HG02642 (cell line): ENCODE results near the gene LUZP1.
"Not testable (repeated sequence)": the region's sequence is repeated elsewhere in the genome, so short reads cannot be mapped to it uniquely, and the experiment has no call there.

Source experiments
- ATAC-seq: cut with Tn5 transposase; IDR thresholded peaks from one replicate; pipeline ENCODE4 v1.9.1; 2021; ENCODE audit warnings: mild to moderate bottlenecking; ENCODE audit not compliant: unreplicated experiment, poor library complexity

LUZP1 gene

DNA sequence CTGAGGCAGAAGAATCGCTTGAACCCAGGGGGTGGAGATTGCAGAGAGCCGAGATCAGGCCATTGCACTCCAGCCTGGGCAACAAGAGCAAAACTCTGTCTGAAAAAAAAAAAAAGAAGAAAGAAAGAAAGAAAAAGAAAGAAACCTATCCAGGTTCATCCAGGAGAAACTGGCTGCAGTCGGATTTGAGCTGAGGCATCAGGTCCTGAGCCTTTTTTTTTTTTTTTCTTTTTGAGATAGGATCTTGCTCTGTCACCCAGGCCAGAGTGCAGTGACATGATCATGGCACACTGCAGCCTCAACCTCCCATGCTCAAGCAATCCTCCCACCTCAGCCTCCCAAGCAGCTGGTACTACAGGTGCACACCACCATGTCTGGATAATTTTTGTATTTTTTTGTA, 22.5 kb upstream of the LUZP1 start:
- ATAC-seq: no peak

DNA sequence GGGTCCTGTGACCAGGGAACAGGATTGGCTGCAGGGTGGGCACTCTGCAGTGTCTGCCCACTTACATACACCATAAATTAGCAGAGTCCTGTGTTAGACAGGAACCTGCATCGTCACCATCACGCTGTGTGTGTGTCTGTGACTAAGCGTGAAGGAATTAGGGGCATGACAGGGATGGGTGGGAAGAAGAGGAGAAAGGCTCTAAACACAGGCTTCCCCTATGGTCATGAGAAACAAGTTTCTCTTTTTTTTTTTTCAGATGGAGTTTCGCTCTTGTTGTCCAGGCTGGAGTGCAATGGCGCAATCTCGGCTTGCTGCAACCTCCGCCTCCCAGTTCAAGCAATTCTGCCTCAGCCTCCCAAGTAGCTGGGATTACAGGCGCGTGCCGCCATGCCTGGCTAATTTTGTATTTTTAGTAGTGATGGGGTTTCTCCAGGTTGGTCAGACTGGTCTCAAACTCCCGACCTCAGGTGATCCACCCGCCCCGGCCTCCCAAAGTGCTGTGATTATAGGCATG, 20.3 kb upstream of the LUZP1 start:
- ATAC-seq: not testable (repeated sequence)

DNA sequence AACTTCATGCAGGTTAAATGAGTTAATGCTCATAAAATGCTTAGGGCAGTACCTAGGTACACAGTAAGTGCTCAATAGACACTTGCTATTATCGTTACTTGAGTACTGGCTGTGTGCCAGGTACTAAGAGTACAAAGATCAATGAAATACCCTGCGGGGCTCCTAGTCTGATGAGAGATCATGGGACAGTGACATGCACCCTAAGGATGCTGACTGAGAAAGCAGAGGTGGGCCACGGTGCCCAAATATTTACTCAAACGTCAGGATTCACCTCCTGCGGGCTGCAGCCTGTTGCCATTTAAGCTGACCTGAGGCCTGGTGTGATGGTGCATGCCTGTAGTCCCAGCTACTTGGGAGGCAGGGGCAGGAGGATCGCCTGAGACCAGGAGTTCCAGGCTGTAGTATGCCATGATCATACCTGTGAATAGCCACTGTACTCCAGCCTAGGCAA, 19.8 kb upstream of the LUZP1 start:
- no peak for ATAC-seq

GRCh38 chr1:23187637-23188036, 19.0 kb upstream of the LUZP1 start:
- ATAC-seq: no peak

DNA sequence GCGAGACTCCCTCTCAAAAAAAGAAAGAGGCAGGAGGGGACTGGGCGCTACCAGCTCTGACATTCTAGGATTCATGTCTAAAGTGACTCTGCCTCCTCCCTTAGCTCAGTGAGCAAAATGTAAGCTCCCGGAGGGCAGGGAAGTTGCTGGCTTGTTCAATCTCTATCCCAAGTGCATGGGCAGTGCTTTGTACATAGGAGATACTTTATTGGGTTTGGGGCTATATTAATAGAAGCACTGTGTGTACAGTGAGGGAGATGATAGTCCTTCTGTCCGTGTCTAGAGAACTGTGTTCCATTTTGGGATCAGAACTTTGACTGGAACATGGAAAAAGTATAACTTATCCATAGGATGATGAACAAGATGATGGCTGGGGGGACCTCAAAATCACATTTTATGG, 16.7 kb upstream of the LUZP1 start:
- no peak for ATAC-seq

- ATAC-seq: no peak
Measured at GRCh38 chr1:23184212-23184934, 15.7 kb upstream of the LUZP1 start.

- ATAC-seq: no peak
Measured at GRCh38 chr1:23179862-23180261, 11.2 kb upstream of the LUZP1 start.

DNA sequence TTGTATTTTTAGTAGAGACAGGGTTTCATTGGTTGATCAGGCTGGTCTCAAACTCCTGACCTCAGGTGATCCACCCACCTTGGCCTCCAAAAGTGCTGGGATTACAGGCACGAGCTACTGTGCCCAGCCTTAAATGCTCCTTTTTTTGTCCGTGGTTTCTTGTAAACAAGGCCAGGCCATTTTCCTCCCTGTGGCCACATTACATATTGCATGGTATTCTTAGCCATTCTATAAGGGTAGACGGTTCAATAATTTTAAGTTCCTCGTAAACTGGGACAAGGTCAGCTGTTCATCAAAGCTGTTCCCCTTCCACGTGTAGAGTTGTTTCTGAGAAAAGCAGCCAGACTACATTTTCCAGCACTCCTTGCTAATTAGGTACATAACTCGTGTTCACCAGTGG, 10.3 kb upstream of the LUZP1 start:
- no peak for ATAC-seq

- no peak for ATAC-seq
Measured at GRCh38 chr1:23178414-23178813, 9.8 kb upstream of the LUZP1 start.

GRCh38 chr1:23177438-23178380, 9.1 kb upstream of the LUZP1 start:
- no peak for ATAC-seq

GRCh38 chr1:23177031-23177430, 8.4 kb upstream of the LUZP1 start:
- ATAC-seq: no peak

GRCh38 chr1:23174426-23175110, 5.9 kb upstream of the LUZP1 start:
- no peak for ATAC-seq

DNA sequence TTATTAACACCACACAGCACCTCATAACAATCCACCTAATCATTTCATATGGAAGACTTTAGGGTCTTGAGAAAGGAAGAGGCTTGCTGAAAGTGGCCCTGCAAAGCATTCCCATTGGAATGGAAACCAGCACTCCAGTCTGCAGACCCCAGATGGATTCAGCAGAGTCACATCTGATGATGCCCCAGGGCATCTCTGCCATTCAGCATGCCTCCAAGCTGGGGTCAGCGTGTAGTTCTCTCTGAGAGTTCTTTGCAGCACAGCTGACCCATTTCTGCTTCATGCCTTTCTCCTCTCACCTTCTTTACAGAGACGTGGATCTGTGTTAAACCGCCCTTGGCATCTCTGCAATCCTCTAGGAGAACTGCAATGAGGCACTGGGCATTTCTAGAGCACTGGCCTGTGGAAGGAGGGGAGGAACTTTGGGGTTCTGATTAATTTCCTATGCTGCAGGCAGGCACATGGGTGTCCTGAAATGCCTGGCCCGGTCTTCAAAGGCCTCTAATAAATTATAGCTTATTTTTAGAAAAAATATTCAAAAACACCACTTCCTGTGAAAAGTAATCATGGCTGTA, 2.6 kb upstream of the LUZP1 start:
- ATAC-seq: no peak

DNA sequence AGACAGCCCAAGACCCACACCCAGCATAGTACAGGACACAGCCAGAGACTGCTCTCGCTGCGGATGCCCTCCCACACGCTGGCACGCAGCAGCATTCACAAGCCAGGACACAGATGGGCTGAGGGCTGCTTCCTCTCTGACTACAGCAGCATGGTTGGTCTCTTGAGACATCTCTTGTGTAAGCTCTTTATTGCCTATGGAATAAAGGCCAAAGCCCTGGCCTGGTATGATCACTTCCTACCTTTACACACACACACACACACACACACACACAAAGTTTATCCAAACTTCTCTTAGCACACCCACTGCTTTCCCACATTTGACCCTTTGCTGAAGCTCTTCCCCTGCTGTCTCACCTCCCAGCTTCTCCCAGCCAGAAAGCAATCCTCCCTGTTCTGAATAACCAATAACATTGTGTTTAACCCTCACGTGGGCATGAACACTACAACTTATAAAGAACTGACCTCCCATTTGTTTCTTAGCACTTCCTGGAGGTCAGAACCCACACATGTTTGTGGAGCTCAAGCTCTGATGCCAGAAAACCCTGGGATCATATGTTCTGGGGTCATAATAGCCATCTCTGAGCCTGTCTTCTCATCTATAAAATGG, 1.2 kb upstream of the LUZP1 start:
- ATAC-seq: no peak

GRCh38 chr1:23169195-23169575, 529 bp upstream of the LUZP1 start:
- ATAC-seq: no peak

GRCh38 chr1:23168079-23168444, 594 bp downstream of the LUZP1 start:
- peak; percentile 22 for ATAC-seq

GRCh38 chr1:23167353-23168078, 1.1 kb downstream of the LUZP1 start:
- ATAC-seq: peak; percentile 25

GRCh38 chr1:23166854-23167253, 1.8 kb downstream of the LUZP1 start:
- no peak for ATAC-seq

DNA sequence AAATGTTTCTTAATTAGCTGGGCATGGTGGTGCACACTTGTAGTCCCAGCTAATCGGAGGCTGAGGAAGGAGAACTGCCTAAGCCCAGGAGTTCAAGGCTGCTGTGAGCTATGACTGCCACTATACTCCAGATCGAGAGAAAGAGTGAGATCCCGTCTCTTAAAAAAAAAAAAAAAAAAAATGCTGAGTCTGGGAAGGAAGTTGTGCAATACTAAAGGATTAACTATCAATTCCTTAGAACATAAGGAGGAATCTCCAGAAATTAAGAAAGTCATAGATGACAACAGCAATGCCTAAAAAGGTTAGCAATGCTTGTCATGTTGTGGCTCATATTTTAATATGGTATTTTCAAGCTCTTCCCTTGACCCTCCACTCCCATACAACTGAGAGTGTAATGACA, 5.3 kb downstream of the LUZP1 start:
- ATAC-seq: no peak
